Measurements from ENCODE around the gene NUP188. TPM values are rescaled to one million over a fixed set of nuclear protein-coding genes. Genes with fewer than 3 reads are reported as not detected.
A peak's percentile ranks its signal among the peaks of the same experiment; 100 is the strongest.

NUP188 gene
- total RNA-seq, 2 donors from 2014 or later = 75.7 to 106 TPM

DNA sequence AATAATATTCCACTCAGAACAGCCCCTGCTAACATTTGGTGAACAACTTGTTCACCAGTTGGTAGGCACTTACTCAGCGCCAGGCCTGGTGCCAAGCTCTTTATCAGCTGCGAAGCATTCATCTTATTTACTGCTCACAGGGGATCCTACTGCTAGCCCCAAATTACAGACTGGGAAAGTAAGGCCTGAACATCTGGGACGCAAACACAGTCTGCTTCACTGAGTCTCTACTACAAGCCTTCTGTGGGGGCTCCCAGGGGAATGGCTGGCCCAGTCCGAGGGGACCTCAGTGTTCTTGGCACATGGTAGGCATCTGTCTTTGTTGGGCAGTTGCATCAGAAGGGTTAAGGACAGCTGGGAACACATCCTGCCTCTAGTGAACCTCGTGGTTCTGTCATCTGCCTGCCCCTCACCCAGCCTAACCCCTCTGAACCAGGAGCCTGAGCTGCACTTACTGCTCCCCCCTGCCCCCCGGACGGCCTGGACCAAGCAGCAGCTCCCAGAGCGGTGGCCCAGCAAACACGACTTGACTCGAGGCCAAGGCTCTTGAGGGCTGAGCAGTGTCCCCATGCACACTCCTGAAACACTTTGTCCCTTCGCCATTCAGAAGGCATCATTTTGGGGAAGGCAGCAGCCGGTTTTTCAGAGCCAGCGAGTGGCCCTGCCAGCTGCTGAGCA lies 27.0 kb upstream of the NUP188 start, which contains the start of gene PHYHD1:
Gene PHYHD1 (plus strand): TSS at position 602 of the 678 bp plus-strand sequence. CDS start 1,342 bp downstream, outside the sequence.
- peak; percentile 18 for ATAC-seq (ENCODE audit: insufficient number of reproducible peaks, low FRiP score, low read depth)
- peak; percentile 77 for DNase-seq (ENCODE audit: low spot score)
- Histone ChIP-seq H3K36me3 (peaks cover 9% of the 10 kb centered on the region), H3K4me1 (ENCODE audit: control insufficient read depth in 1 of 2, low read depth in 2 of 2) (peaks cover 46 to 77% of the 10 kb centered on the region in 2 donors), H3K27ac (peak within 1 kb of the TSS; percentile 88 to 96), H3K4me3 (peak within 1 kb of the TSS; percentile 74), H3K27me3 (replicated peaks; ENCODE audit: insufficient read depth) (no peaks in the 10 kb centered on the region), H3K9me3 (no peaks in the 10 kb centered on the region)
- TF ChIP-seq, protein P1, sequence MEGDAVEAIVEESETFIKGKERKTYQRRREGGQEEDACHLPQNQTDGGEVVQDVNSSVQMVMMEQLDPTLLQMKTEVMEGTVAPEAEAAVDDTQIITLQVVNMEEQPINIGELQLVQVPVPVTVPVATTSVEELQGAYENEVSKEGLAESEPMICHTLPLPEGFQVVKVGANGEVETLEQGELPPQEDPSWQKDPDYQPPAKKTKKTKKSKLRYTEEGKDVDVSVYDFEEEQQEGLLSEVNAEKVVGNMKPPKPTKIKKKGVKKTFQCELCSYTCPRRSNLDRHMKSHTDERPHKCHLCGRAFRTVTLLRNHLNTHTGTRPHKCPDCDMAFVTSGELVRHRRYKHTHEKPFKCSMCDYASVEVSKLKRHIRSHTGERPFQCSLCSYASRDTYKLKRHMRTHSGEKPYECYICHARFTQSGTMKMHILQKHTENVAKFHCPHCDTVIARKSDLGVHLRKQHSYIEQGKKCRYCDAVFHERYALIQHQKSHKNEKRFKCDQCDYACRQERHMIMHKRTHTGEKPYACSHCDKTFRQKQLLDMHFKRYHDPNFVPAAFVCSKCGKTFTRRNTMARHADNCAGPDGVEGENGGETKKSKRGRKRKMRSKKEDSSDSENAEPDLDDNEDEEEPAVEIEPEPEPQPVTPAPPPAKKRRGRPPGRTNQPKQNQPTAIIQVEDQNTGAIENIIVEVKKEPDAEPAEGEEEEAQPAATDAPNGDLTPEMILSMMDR (IDR thresholded peaks at IDR 0.05) = no peak

DNA sequence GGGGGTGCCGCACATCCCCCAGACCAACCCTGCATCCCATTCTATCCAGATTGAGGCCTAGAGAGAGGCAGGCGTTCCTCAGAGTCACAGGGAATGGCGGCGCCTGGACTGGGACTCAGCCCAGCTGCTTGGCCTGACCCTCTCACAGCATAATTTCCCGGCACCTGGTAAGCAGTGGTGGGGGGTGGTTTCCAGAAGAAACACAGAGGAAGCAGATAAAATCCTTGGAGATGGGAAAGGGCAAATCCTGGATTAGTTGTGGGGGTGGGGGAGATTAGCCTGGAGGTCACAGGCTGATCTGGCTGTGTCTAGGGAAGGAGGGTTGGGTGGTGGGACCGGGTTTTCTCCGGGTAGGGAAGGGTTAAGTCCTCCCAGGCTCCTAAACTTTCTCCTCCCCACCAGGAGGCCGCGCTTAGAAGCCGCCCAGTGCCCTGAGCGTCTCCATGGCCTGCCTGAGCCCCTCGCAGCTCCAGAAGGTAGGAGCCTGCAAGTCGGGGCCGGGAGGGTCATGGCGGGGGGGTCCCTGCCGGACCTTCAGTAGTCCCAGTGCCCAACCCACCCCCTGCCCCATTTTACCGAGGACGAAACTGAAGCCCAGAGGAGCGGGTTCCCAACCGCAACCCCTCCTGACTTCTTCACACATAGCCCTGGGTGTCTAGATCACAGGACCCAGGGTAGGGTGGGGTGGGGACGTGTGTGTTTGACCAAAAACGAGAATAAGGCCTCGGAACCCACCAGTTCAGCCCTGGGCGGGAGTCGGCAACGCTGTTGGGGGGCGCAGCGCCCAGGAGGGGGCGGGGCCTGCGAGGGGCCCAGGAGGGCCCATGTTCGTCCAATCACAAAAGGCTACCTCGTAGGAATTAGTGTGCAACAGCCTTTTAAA lies 25.4 kb upstream of the NUP188 start:
- peak; percentile 45 for ATAC-seq (ENCODE audit: insufficient number of reproducible peaks, low FRiP score, low read depth)
- Histone ChIP-seq H3K4me1 (ENCODE audit: control insufficient read depth in 1 of 2, low read depth in 2 of 2) (peaks cover 32 to 61% of the 10 kb centered on the region in 2 donors), H3K9me3 (no peaks in the 10 kb centered on the region), H3K4me3 (peak overlapping the region; percentile 74), H3K27me3 (replicated peaks; ENCODE audit: insufficient read depth) (no peaks in the 10 kb centered on the region), H3K27ac (peak overlapping the region; percentile 88 to 96), H3K36me3 (peaks cover 9% of the 10 kb centered on the region)
- DNase-seq (ENCODE audit: low spot score) = no peak
- TF ChIP-seq, protein P1 (IDR thresholded peaks at IDR 0.05) = peak; percentile 12

DNA sequence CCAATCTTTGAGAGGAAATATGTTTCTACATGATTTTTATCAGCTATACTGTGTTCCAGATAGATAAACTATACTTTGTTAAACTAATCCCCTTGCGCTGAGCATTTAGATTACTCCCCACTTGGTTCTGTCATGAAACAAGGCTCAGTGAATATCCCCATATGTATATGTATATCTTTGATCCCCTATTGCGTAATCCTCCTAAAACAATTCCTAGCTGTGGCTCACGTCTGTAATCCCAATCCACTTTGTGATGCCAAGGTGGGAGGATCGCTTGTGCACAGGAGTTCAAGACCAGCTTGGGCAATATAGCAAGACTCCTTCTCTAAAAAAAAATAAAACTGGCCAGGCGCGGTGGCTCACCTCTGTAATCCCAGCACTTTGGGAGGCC lies 24.0 kb upstream of the NUP188 start:
- H3K4me1 ChIP-seq (ENCODE audit: control insufficient read depth in 1 of 2, low read depth in 2 of 2) = peaks cover 32 to 57% of the 10 kb centered on the region in 2 donors

DNA sequence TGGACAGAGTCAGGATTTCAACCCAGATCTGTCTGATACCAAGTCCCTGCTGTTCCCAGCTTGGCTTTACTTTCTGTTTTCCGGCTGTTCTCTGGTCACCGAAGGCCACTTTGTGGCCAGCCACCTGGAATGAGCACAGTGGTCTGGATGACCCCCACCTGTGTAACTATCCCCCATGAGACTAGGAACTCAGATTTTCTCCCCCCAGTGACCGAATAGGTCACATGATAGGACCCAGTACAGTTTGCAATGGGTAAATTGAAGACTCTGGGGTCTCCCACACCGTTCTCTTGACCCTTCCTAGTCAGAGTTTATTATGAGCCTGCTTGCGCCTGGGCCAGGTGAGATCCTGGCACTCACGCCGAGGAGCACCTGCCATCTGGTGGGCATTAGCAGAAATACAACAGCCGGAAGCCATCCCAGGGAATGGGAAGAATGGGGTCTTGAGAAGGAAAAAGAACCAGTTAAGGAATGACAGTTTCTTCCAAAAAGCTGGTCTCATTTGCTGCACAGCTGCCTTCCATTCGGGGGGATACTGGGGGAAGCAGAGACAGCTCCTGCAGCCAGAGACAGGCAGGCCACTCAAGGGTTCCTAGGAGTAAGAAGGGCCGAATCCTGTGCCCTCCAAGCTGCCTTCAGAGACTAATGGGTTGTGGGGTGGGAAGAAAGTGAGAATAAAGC lies 19.6 kb upstream of the NUP188 start:
- Histone ChIP-seq H3K36me3 (peaks cover 3% of the 10 kb centered on the region), H3K27ac (no peak overlapping the region), H3K9me3 (no peaks in the 10 kb centered on the region), H3K27me3 (replicated peaks; ENCODE audit: insufficient read depth) (no peaks in the 10 kb centered on the region), H3K4me1 (ENCODE audit: control insufficient read depth in 1 of 2, low read depth in 2 of 2) (peaks cover 5 to 18% of the 10 kb centered on the region in 2 donors), H3K4me3 (no peak overlapping the region)
- DNase-seq (ENCODE audit: low spot score) (no peak), ATAC-seq (ENCODE audit: insufficient number of reproducible peaks, low FRiP score, low read depth) (peak; percentile 34)
- TF ChIP-seq, protein P1 (IDR thresholded peaks at IDR 0.05) = peak; percentile 90

More for the DNA sequence above, 24.0 kb upstream of the NUP188 start:
- DNase-seq (ENCODE audit: low spot score) (no peak), ATAC-seq (ENCODE audit: insufficient number of reproducible peaks, low FRiP score, low read depth) (no peak)
- TF ChIP-seq, protein P1 (IDR thresholded peaks at IDR 0.05) = no peak
- H3K27me3 ChIP-seq (replicated peaks; ENCODE audit: insufficient read depth) = no peaks in the 10 kb centered on the region
- no peaks in the 10 kb centered on the region for H3K9me3 ChIP-seq
- peak overlapping the region in 1 of 2 donors; percentile 96 for H3K27ac ChIP-seq
- peaks cover 3% of the 10 kb centered on the region for H3K36me3 ChIP-seq
- H3K4me3 ChIP-seq = peak overlapping the region; percentile 74

Data from thoracic aorta (tissue), 2 donors.